Fibroblast of peridontal ligament (primary cell): Measurements from ENCODE around the gene LDLRAD4.

Source experiments
- DNase-seq: peaks from one replicate; pipeline ENCODE4 v3.0.0-alpha.2; 2010; ENCODE audit errors: extremely low read depth

LDLRAD4 gene

GRCh38 chr18:13265008-13265910 lies 46.7 kb downstream of the LDLRAD4 start:
- no peak for DNase-seq

- no peak for DNase-seq
These were observed 47.3 kb downstream of the LDLRAD4 start for GRCh38 chr18:13265911-13266217.

- DNase-seq = no peak
These were observed 47.9 kb downstream of the LDLRAD4 start for GRCh38 chr18:13266218-13267100.

- no peak for DNase-seq
These were observed 48.9 kb downstream of the LDLRAD4 start for GRCh38 chr18:13267431-13267873.

GRCh38 chr18:13268158-13269012 lies 49.8 kb downstream of the LDLRAD4 start:
- no peak for DNase-seq

GRCh38 chr18:13269013-13269280 lies 50.4 kb downstream of the LDLRAD4 start:
- no peak for DNase-seq

GRCh38 chr18:13269521-13270011 lies 51.0 kb downstream of the LDLRAD4 start:
- DNase-seq = no peak

GRCh38 chr18:13270279-13270855 lies 51.8 kb downstream of the LDLRAD4 start:
- no peak for DNase-seq

- DNase-seq = no peak
These were observed 52.8 kb downstream of the LDLRAD4 start for GRCh38 chr18:13271302-13271911.

GRCh38 chr18:13272416-13272815 lies 53.9 kb downstream of the LDLRAD4 start:
- DNase-seq = no peak

GRCh38 chr18:13273800-13274199 lies 55.2 kb downstream of the LDLRAD4 start:
- no peak for DNase-seq

GRCh38 chr18:13275075-13275474 lies 56.5 kb downstream of the LDLRAD4 start:
- no peak for DNase-seq

- no peak for DNase-seq
These were observed 58.3 kb downstream of the LDLRAD4 start for GRCh38 chr18:13276530-13277520.

GRCh38 chr18:13278062-13278630 lies 59.6 kb downstream of the LDLRAD4 start:
- DNase-seq = no peak

GRCh38 chr18:13279181-13280069 lies 60.9 kb downstream of the LDLRAD4 start:
- DNase-seq = no peak

- no peak for DNase-seq
These were observed 61.7 kb downstream of the LDLRAD4 start for GRCh38 chr18:13280070-13280795.

- no peak for DNase-seq
These were observed 62.8 kb downstream of the LDLRAD4 start for GRCh38 chr18:13281406-13281805.

GRCh38 chr18:13283746-13284145 lies 65.2 kb downstream of the LDLRAD4 start:
- no peak for DNase-seq
